ENCODE data around the gene CACNB4. TPM values are rescaled to one million over a fixed set of nuclear protein-coding genes. Genes with fewer than 3 reads are reported as not detected.

Gene CACNB4
- polyA plus RNA-seq, 1 of the 3 experiments (the other 2 are of a cell fraction) = 0.18 TPM

- Histone ChIP-seq H2AFZ (ENCODE audit: low read depth) (no peak overlapping the region), H3K9me2 (no peaks in the 10 kb centered on the region), H3K4me3 (ENCODE audit: low read depth in 2 of 2, low read length in 1 of 2) (no peak overlapping the region), H3K79me2 (ENCODE audit: insufficient read depth) (peaks cover 6% of the 10 kb centered on the region; the same call in 1 of the 2 replicates), H3K27me3 (ENCODE audit: insufficient read depth) (no peaks in the 10 kb centered on the region), H3K36me3 (replicated peaks in 1 of 2; ENCODE audit: control insufficient read depth in 1 of 2, insufficient read depth in 2 of 2, low read length in 1 of 2) (peaks cover 73 to 74% of the 10 kb centered on the region in 2 experiments), H3K4me1 (ENCODE audit: control insufficient read depth in 1 of 2, insufficient read depth in 2 of 2, low read depth in 1 of 2, low read length in 1 of 2) (no peaks in the 10 kb centered on the region), H3F3A (replicated peaks; ENCODE audit: insufficient read depth) (peaks cover 7% of the 10 kb centered on the region), H4K20me1 (ENCODE audit: insufficient read depth) (no peaks in the 10 kb centered on the region), H3K4me2 (no peak overlapping the region), H3K9ac (no peak overlapping the region), H3K9me3 (no peaks in the 10 kb centered on the region), H3K27ac (ENCODE audit: low read depth in 2 of 2, low read length in 1 of 2) (no peak overlapping the region)
- WGBS (ENCODE audit: low lambda C conversion rate) = 94% methylated on average over 1 of the region's 1 CpG
- ChIA-PET CTCF (no interaction called here), POLR2A (no interaction called here)
- no peak for TF ChIP-seq RXRA (IDR thresholded peaks at IDR 0.05; ENCODE audit: borderline replicate concordance, low read depth)
- no peak for TF ChIP-seq POLR2AphosphoS5 (IDR thresholded peaks at IDR 0.05; ENCODE audit: low read depth, low read length)
- no peak for TF ChIP-seq NRF1 (IDR thresholded peaks at IDR 0.05; ENCODE audit: low read depth, low read length)
- no peak for TF ChIP-seq MXI1 (IDR thresholded peaks at IDR 0.05; ENCODE audit: low read depth, low read length)
- no peak for TF ChIP-seq ZBTB33 (IDR thresholded peaks at IDR 0.05; ENCODE audit: borderline replicate concordance, low read depth)
- no peak for TF ChIP-seq TEAD4 (IDR thresholded peaks at IDR 0.05; ENCODE audit: borderline replicate concordance, insufficient read depth)
- no peak for TF ChIP-seq FOXM1 (IDR thresholded peaks at IDR 0.05; ENCODE audit: low read depth)
- TF ChIP-seq USF1 (IDR thresholded peaks at IDR 0.05; ENCODE audit: borderline replicate concordance, low read depth) = no peak
- DNase-seq = no peak
Measured at GRCh38 chr2:151809073-151809383, 289.8 kb downstream of the CACNB4 start.

- no peak overlapping the region for H3K9ac ChIP-seq
- H3K79me2 ChIP-seq (ENCODE audit: insufficient read depth) = peaks cover 6% of the 10 kb centered on the region; the same call in 1 of the 2 replicates
- no peaks in the 10 kb centered on the region for H4K20me1 ChIP-seq (ENCODE audit: insufficient read depth)
- H2AFZ ChIP-seq (ENCODE audit: low read depth) = no peak overlapping the region
- H3K27ac ChIP-seq (ENCODE audit: low read depth in 2 of 2, low read length in 1 of 2) = no peak overlapping the region
- 85% methylated on average over 5 of the region's 5 CpGs for WGBS (ENCODE audit: low lambda C conversion rate)
- H3F3A ChIP-seq (replicated peaks; ENCODE audit: insufficient read depth) = peaks cover 7% of the 10 kb centered on the region
- no peak overlapping the region for H3K4me2 ChIP-seq
- CTCF ChIA-PET = interaction anchor here (1.0 kb wide), 2 partner anchors 8 to 16 kb away, joined by 4 read pairs; no protein-coding TSS in a partner anchor
- no peaks in the 10 kb centered on the region for H3K27me3 ChIP-seq (ENCODE audit: insufficient read depth)
- no peak overlapping the region for H3K4me3 ChIP-seq (ENCODE audit: low read depth in 2 of 2, low read length in 1 of 2)
- no peaks in the 10 kb centered on the region for H3K9me3 ChIP-seq
- no peaks in the 10 kb centered on the region for H3K9me2 ChIP-seq
- peaks cover 71 to 74% of the 10 kb centered on the region in 2 experiments for H3K36me3 ChIP-seq (replicated peaks in 1 of 2; ENCODE audit: control insufficient read depth in 1 of 2, insufficient read depth in 2 of 2, low read length in 1 of 2)
- peak; percentile 35 for DNase-seq
- H3K4me1 ChIP-seq (ENCODE audit: control insufficient read depth in 1 of 2, insufficient read depth in 2 of 2, low read depth in 1 of 2, low read length in 1 of 2) = no peaks in the 10 kb centered on the region
- POLR2A ChIA-PET = no interaction called here
- TF ChIP-seq RAD21 (IDR thresholded peaks at IDR 0.05; ENCODE audit: low read length) (peak; percentile 51), IRF3 (IDR thresholded peaks at IDR 0.05; ENCODE audit: low read depth, low read length) (no peak), USF1 (IDR thresholded peaks at IDR 0.05; ENCODE audit: borderline replicate concordance, low read depth) (no peak), ZBTB33 (IDR thresholded peaks at IDR 0.05; ENCODE audit: borderline replicate concordance, low read depth) (no peak), RCOR1 (IDR thresholded peaks at IDR 0.05; ENCODE audit: low read length) (no peak), NFIC (IDR thresholded peaks at IDR 0.05; ENCODE audit: borderline replicate concordance) (no peak), MEF2A (IDR thresholded peaks at IDR 0.05; ENCODE audit: borderline replicate concordance, low read depth) (no peak), USF2 (IDR thresholded peaks at IDR 0.05; ENCODE audit: borderline replicate concordance, low read depth, low read length) (no peak), YY1 (IDR thresholded peaks at IDR 0.05; ENCODE audit: low read depth) (no peak), RFX5 (IDR thresholded peaks at IDR 0.05; ENCODE audit: low read length) (no peak), SIN3A (IDR thresholded peaks at IDR 0.05; ENCODE audit: borderline replicate concordance, low read depth, low read length) (no peak), SMC3 (IDR thresholded peaks at IDR 0.05; ENCODE audit: low read depth, low read length) (0 out of 2 replicates have a peak, but pooled peaks have one; percentile 16), FOXJ3 (CRISPR knock-in tag; IDR thresholded peaks at IDR 0.05) (no peak)
Measured at GRCh38 chr2:151808258-151809072, 290.4 kb downstream of the CACNB4 start.

Measured in SK-N-SH (cell line).